GM12878 (cell line): Measurements from ENCODE around the gene SFI1. TPM values are rescaled to one million over a fixed set of nuclear protein-coding genes. Genes with fewer than 3 reads are reported as not detected.

Experiments used
- ATAC-seq: fragments of 200-7000 bp; cut with Tn5 transposase; 3 replicates; pipeline ENCODE4 v1.9.1; 2020; ENCODE audit warnings: mild to moderate bottlenecking, moderate library complexity
- BruUV-seq: library from RNA; stranded (reverse); fragments of 400-500 nt; replicated peaks from 2 replicates; lab custom pipeline; 2021; lab: Mats Ljungman, UMichigan
- CTCF ChIA-PET: fragments of 300-600 bp; sonication (Branson Sonifier 250); formaldehyde crosslinking; extraction: SDS; loops from one replicate; lab custom pipeline; 2021; ENCODE audit warnings: inconsistent platforms; lab: Yijun Ruan, JAX
- POLR2A ChIA-PET: fragments of 350-600 bp; formaldehyde crosslinking; extraction: SDS; loops from one replicate; lab custom pipeline; 2021; ENCODE audit warnings: inconsistent platforms; lab: Charles Lee
- RAD21 ChIA-PET: fragments of 300-600 bp; sonication (Branson Sonifier 250); formaldehyde crosslinking; loops from one replicate; lab custom pipeline; 2023; ENCODE audit warnings: antibody characterized with exemption; ENCODE audit not compliant: unreplicated experiment; lab: Charles Lee
- SMC1A ChIA-PET: fragments of 300-600 bp; sonication (Branson Sonifier 250); formaldehyde crosslinking; loops from one replicate; lab custom pipeline; 2023; ENCODE audit not compliant: unreplicated experiment, uncharacterized antibody; lab: Charles Lee
- DNase-seq: peaks from one replicate; pipeline ENCODE4 v3.0.0-alpha.2; 2011; ENCODE audit warnings: low read depth, low spot score
- FAIRE-seq: peaks from 3 replicates; lab custom pipeline; 2011; peaks lifted over from hg19 to GRCh38; lab: Jason Lieb, UNC
- H2AFZ ChIP-seq: 2 replicates; pipeline ENCODE4 v1.6.0; 2011; ENCODE audit warnings: low read depth, low read length, control low read depth; ENCODE audit not compliant: control insufficient read depth
- H3K27ac ChIP-seq: 2 replicates; pipeline ENCODE4 v1.5.1; 2011; ENCODE audit warnings: control low read depth; ENCODE audit not compliant: control insufficient read depth, insufficient read depth
- H3K27me3 ChIP-seq, 2 experiments: replicated peaks in 1 of 2; 2 replicates each; pipeline versions ENCODE4 v1.6.0 to v1.6.1; 2011; ENCODE audit warnings: low read length in 1 of 2; ENCODE audit not compliant: control insufficient read depth in 2 of 2, insufficient read depth in 2 of 2
- H3K36me3 ChIP-seq, 2 experiments: 2 replicates each; pipeline ENCODE4 v1.5.1; 2011; ENCODE audit warnings: low read length in 1 of 2; ENCODE audit not compliant: control insufficient read depth in 2 of 2, insufficient read depth in 2 of 2
- H3K4me1 ChIP-seq: 2 replicates; pipeline ENCODE4 v1.6.1; 2011; ENCODE audit warnings: mild to moderate bottlenecking, low read length, moderate library complexity, mixed read lengths; ENCODE audit not compliant: control insufficient read depth, insufficient read depth
- H3K4me2 ChIP-seq: 2 replicates; pipeline ENCODE4 v1.6.0; 2011; ENCODE audit warnings: control low read depth; ENCODE audit not compliant: control insufficient read depth, insufficient read depth
- H3K4me3 ChIP-seq: fragments of 200-600 bp; sonication (generic); 2 replicates; pipeline ENCODE4 v1.5.1; 2016
- H3K79me2 ChIP-seq: 2 replicates; pipeline ENCODE4 v1.6.0; 2011; ENCODE audit warnings: low read length; ENCODE audit not compliant: control insufficient read depth, insufficient read depth
- H3K9ac ChIP-seq: 2 replicates; pipeline ENCODE4 v1.8.0; 2011; ENCODE audit warnings: low read length, control low read depth, mixed read lengths; ENCODE audit not compliant: control insufficient read depth, insufficient read depth
- H3K9me3 ChIP-seq: replicated peaks from 3 replicates; pipeline ENCODE4 v1.5.1; 2011; ENCODE audit warnings: mild to moderate bottlenecking, low read length; ENCODE audit not compliant: control insufficient read depth, insufficient read depth
- H4K20me1 ChIP-seq: 2 replicates; pipeline ENCODE4 v1.6.0; 2011; ENCODE audit not compliant: control insufficient read depth, insufficient read depth
- ASH2L ChIP-seq: fragments of 300-600, 200-600 bp; sonication (generic); IDR thresholded peaks from 2 replicates; pipeline ENCODE4 v1.6.1; 2017; ENCODE audit warnings: low read depth, mild to moderate bottlenecking, borderline replicate concordance
- CBX3 ChIP-seq: fragments of 200-600 bp; sonication (generic); IDR thresholded peaks from 2 replicates; pipeline ENCODE4 v1.6.1; 2016; ENCODE audit warnings: low read depth, borderline replicate concordance
- CHD1 ChIP-seq: IDR thresholded peaks from 2 replicates; pipeline ENCODE4 v1.6.1; 2012; ENCODE audit warnings: low read depth, low read length, improper control_type of control experiment
- GATAD2B ChIP-seq: fragments of 450-650 bp; conservative IDR thresholded peaks from 2 replicates; pipeline ENCODE4 v1.6.1; 2017; ENCODE audit warnings: low read depth, mild to moderate bottlenecking, moderate library complexity
- HDGF ChIP-seq: fragments of 450-650 bp; IDR thresholded peaks from 2 replicates; pipeline ENCODE4 v1.6.1; 2016; ENCODE audit warnings: antibody characterized with exemption
- IRF4 ChIP-seq: IDR thresholded peaks from 2 replicates; pipeline ENCODE4 v1.6.1; 2011; ENCODE audit warnings: low read depth, low read length
- LARP7 ChIP-seq: fragments of 450-650 bp; IDR thresholded peaks from 2 replicates; pipeline ENCODE4 v1.6.1; 2017; ENCODE audit warnings: mild to moderate bottlenecking
- PML ChIP-seq: IDR thresholded peaks from 2 replicates; pipeline ENCODE4 v1.6.1; 2012; ENCODE audit warnings: low read length, inconsistent platforms
- ZZZ3 ChIP-seq: IDR thresholded peaks from 2 replicates; pipeline ENCODE4 v1.6.1; 2011; ENCODE audit warnings: low read depth; ENCODE audit not compliant: control insufficient read depth, insufficient read length
- WGBS: methylation state at CpG from one replicate; pipeline ENCODE4 v1.1.6; 2016; ENCODE audit warnings: low lambda C conversion rate; ENCODE audit not compliant: insufficient replicate concordance, insufficient coverage; ENCODE audit errors: missing lambda C conversion rate; 5-methylcytosine and 5-hydroxymethylcytosine counted together
- in situ Hi-C: fragments of 300-500 bp; cut with MboI; formaldehyde crosslinking; loops from 9 replicates; pipeline ENCODE4 v1.14.3; 2018; ENCODE audit warnings: mixed read lengths
- intact Hi-C: fragments of 100-400 bp; cut with micrococcal nuclease; formaldehyde crosslinking; loops from one replicate; pipeline ENCODE4 v1.14.2; 2022; ENCODE audit not compliant: unreplicated experiment
- polyA plus RNA-seq, 11 experiments: library from polyadenylated mRNA; depleted of rRNA in 4 of 11; unstranded in 6 of 11; stranded (reverse) in 5 of 11; fragments of >200 nt; fragmentation: Nextera tagmentation in 4 of 11; fragmentation: Illumina TruSeq in 1 of 11; extraction: Ambion mirVana in 4 of 11; extraction: Trizol in 1 of 11; gene quantifications; 1 replicate in 1 of 11; 2 replicates in 10 of 11; pipeline versions ENCODE4 v1.2.1 to v1.2.3, GENCODE V29; 2011 to 2016; ENCODE audit warnings: inconsistent platforms in 2 of 11, missing spikeins in 2 of 11, low read depth in 1 of 11
- total RNA-seq, 4 experiments: library from RNA; depleted of rRNA in 3 of 4; stranded (reverse); fragments of >200 nt in 3 of 4; fragmentation: Illumina TruSeq in 1 of 4; extraction: Trizol in 1 of 4; gene quantifications; 2 replicates each; pipeline versions ENCODE4 v1.2.1 to v1.2.3, GENCODE V29; 2013 to 2021
- TF ChIP-seq, protein P1 (sequence below): fragments of 150-350 bp; IDR thresholded peaks from 2 replicates; pipeline ENCODE4 v1.6.1; 2014; ENCODE audit warnings: mild to moderate bottlenecking, low read depth, low read length
- TF ChIP-seq, protein P2 (sequence below): fragments of 450-650 bp; IDR thresholded peaks from 2 replicates; pipeline ENCODE4 v1.6.1; 2017; ENCODE audit warnings: mild to moderate bottlenecking, low read depth, inconsistent platforms; ENCODE audit not compliant: poor library complexity, severe bottlenecking
- TF ChIP-seq, protein P3 (sequence below): IDR thresholded peaks from 2 replicates; pipeline ENCODE4 v1.6.1; 2012; ENCODE audit warnings: low read length, inconsistent platforms

The SFI1 gene
- total and polyA plus RNA-seq, 10 of the 15 experiments (the other 5 are each of a cell fraction or from before 2014, with no cell fraction given), result 6.3 to 70.1 (median 30.4) TPM

DNA sequence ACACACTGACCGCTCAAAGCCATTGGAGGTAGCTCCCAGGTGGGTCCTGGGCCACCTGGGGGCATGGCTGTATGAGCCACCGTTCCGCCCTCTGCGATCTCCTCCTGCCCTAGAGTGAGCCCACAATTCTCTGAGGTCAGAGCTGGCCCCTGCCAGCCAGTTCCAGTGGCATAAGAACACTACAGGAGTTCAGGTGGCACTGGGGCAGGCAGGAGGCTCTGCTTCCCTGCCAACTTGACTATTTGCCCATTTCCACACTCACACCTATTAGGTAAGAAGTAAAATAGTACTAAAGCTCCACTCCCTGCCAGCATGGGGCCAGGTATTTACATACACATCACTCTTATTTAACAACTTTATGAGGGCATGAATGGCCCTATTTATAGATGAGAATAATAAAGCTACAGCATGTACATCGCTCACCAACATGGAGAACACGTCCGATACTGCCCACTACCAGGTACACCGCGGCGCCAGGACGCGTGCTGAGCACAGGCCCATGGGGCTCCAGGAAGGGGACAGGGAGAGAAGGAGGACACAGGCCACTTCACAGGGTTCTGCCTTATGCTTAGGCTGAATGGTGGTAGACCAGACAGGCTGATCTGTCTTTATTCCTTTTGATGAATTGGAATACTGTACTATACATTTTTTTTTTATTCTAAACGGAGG is 139.4 kb downstream of the SFI1 start (continued):
- TF ChIP-seq, protein P1, sequence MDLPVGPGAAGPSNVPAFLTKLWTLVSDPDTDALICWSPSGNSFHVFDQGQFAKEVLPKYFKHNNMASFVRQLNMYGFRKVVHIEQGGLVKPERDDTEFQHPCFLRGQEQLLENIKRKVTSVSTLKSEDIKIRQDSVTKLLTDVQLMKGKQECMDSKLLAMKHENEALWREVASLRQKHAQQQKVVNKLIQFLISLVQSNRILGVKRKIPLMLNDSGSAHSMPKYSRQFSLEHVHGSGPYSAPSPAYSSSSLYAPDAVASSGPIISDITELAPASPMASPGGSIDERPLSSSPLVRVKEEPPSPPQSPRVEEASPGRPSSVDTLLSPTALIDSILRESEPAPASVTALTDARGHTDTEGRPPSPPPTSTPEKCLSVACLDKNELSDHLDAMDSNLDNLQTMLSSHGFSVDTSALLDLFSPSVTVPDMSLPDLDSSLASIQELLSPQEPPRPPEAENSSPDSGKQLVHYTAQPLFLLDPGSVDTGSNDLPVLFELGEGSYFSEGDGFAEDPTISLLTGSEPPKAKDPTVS, result no peak
- TF ChIP-seq IRF4 (no peak), LARP7 (no peak), CBX3 (no peak)
- TF ChIP-seq, protein P2, sequence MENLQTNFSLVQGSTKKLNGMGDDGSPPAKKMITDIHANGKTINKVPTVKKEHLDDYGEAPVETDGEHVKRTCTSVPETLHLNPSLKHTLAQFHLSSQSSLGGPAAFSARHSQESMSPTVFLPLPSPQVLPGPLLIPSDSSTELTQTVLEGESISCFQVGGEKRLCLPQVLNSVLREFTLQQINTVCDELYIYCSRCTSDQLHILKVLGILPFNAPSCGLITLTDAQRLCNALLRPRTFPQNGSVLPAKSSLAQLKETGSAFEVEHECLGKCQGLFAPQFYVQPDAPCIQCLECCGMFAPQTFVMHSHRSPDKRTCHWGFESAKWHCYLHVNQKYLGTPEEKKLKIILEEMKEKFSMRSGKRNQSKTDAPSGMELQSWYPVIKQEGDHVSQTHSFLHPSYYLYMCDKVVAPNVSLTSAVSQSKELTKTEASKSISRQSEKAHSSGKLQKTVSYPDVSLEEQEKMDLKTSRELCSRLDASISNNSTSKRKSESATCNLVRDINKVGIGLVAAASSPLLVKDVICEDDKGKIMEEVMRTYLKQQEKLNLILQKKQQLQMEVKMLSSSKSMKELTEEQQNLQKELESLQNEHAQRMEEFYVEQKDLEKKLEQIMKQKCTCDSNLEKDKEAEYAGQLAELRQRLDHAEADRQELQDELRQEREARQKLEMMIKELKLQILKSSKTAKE, result no peak

DNA sequence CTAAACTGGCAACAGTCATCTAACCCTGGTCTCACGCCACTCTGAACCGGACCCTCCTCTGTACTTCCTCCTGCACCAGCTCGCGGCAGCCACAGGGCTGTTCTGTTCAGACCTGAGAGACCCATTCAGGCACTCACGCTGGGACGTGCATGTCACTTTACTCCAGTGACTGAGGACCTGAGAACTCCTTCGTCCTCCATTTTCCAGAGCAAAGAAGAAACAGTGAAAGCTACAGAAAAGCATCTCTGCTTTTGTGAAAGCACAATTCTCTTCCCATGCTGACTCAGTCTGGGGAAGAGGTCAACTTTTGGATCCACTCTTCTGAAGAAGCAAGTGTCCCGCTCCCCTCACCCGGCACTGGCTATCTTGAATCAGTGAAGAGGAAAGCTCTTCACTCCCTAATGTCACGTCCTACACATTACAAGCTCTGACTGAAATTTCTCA is 141.1 kb downstream of the SFI1 start:
- POLR2A ChIA-PET, result interaction anchor here (0.6 to 5.4 kb wide), 10 partner anchors 9 to 335 kb away, joined by 3 to 28 read pairs (median 4); partner anchors contain the start of gene PISD
- TF ChIP-seq HDGF (no peak), GATAD2B (no peak), ASH2L (no peak), ZZZ3 (no peak), CHD1 (no peak), PML (0 out of 2 replicates have a peak, but pooled peaks have one; percentile 12)
- TF ChIP-seq, protein P3, sequence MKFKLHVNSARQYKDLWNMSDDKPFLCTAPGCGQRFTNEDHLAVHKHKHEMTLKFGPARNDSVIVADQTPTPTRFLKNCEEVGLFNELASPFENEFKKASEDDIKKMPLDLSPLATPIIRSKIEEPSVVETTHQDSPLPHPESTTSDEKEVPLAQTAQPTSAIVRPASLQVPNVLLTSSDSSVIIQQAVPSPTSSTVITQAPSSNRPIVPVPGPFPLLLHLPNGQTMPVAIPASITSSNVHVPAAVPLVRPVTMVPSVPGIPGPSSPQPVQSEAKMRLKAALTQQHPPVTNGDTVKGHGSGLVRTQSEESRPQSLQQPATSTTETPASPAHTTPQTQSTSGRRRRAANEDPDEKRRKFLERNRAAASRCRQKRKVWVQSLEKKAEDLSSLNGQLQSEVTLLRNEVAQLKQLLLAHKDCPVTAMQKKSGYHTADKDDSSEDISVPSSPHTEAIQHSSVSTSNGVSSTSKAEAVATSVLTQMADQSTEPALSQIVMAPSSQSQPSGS, result no peak

More for the DNA sequence above, 141.1 kb downstream of the SFI1 start:
- FAIRE-seq (peak; percentile 41), ATAC-seq (peak; percentile 83), DNase-seq (no peak)
- ChIA-PET SMC1A (interaction anchor here (0.5 to 8.5 kb wide), 11 partner anchors 10 to 925 kb away, joined by 3 to 88 read pairs (median 4); partner anchors contain the start of gene PISD), RAD21 (interaction anchor here (0.6 to 7.4 kb wide), 10 partner anchors 9 to 186 kb away, joined by 3 to 49 read pairs (median 4); partner anchors contain the start of gene PISD), CTCF (interaction anchor here (0.6 to 6.8 kb wide), 11 partner anchors 9 to 324 kb away, joined by 3 to 51 read pairs (median 6); partner anchors contain the start of genes DEPDC5 and PISD)
- TSS peak; percentile 56 for BruUV-seq
- Histone ChIP-seq H3K4me2 (peak overlapping the region; percentile 100), H3K9ac (peak overlapping the region; percentile 84), H4K20me1 (no peaks in the 10 kb centered on the region), H3K27me3 (no peaks in the 10 kb centered on the region), H3K27ac (peak overlapping the region; percentile 98), H2AFZ (peak overlapping the region; percentile 1), H3K36me3 (no peaks in the 10 kb centered on the region; a peak in 1 of 4 replicates), H3K79me2 (peaks cover 72% of the 10 kb centered on the region), H3K4me3 (peak overlapping the region; percentile 71), H3K4me1 (peaks cover 52% of the 10 kb centered on the region), H3K9me3 (no peaks in the 10 kb centered on the region; the same call in 2 of the 3 replicates)
- 2% methylated on average over 10 of the region's 10 CpGs for WGBS
- intact Hi-C loops (no loop called here), in situ Hi-C loops (loop anchor here (5.0 kb wide), 2 partner anchors 145 to 285 kb away; no protein-coding TSS in a partner anchor)
